SW 1271 (cell line): Measurements from ENCODE around the gene PATL2.
"Not testable (repeated sequence)": the region's sequence is repeated elsewhere in the genome, so short reads cannot be mapped to it uniquely, and the experiment has no call there.

Experiments
- DNase-seq, 2 experiments: peaks; one replicate each; lab custom pipeline; 2025; lab: John Stamatoyannopoulos, UW

PATL2 gene

GRCh38 chr15:44690245-44690644 lies 20.9 kb downstream of the PATL2 start:
- not testable (repeated sequence) for DNase-seq

GRCh38 chr15:44689318-44689717 lies 21.8 kb downstream of the PATL2 start:
- not testable (repeated sequence) for DNase-seq

- not testable (repeated sequence) for DNase-seq
Observed at GRCh38 chr15:44682809-44683682, 28.1 kb downstream of the PATL2 start.

GRCh38 chr15:44682211-44682610 lies 28.9 kb downstream of the PATL2 start:
- DNase-seq, result no peak

GRCh38 chr15:44676676-44677075 lies 34.4 kb downstream of the PATL2 start:
- DNase-seq, result no peak

- DNase-seq, result no peak
Observed at GRCh38 chr15:44675911-44676310, 35.2 kb downstream of the PATL2 start.

- no peak for DNase-seq
Observed at GRCh38 chr15:44673639-44674038, 37.5 kb downstream of the PATL2 start.

GRCh38 chr15:44670087-44670950 lies 40.8 kb downstream of the PATL2 start:
- DNase-seq, result no peak

GRCh38 chr15:44668921-44669320 lies 42.2 kb downstream of the PATL2 start:
- DNase-seq, result no peak

- no peak for DNase-seq
Observed at GRCh38 chr15:44667039-44667360, 44.1 kb downstream of the PATL2 start.

- no peak for DNase-seq
Observed at GRCh38 chr15:44666210-44667038, 44.7 kb downstream of the PATL2 start.

- DNase-seq, result peak; percentile 75 to 92
Observed at GRCh38 chr15:44663410-44664308, 47.5 kb downstream of the PATL2 start, which contains the start of gene SPG11. Gene SPG11 (minus strand): TSS chr15:44663662. CDS start chr15:44663647, 15 bp downstream.

- peak in 1 of 2 experiments; percentile 46 for DNase-seq
Observed at GRCh38 chr15:44662478-44663409, 48.4 kb downstream of the PATL2 start.

- DNase-seq, result no peak
Observed at GRCh38 chr15:44661576-44661975, 49.5 kb downstream of the PATL2 start.

- DNase-seq, result no peak
Observed at GRCh38 chr15:44659056-44659455, 52.1 kb downstream of the PATL2 start.

GRCh38 chr15:44657378-44657777 lies 53.7 kb downstream of the PATL2 start:
- DNase-seq, result no peak

GRCh38 chr15:44656913-44657312 lies 54.2 kb downstream of the PATL2 start:
- no peak for DNase-seq

GRCh38 chr15:44656298-44656697 lies 54.8 kb downstream of the PATL2 start:
- no peak for DNase-seq

- DNase-seq, result no peak
Observed at GRCh38 chr15:44654858-44655257, 56.3 kb downstream of the PATL2 start.

GRCh38 chr15:44647637-44648036 lies 63.5 kb downstream of the PATL2 start:
- DNase-seq, result no peak
